Stomach (tissue), 4 donors: ENCODE results near the gene LIPE.

Experiments used
- EP300 ChIP-seq: sonication (generic); formaldehyde crosslinking; IDR thresholded peaks from one replicate; pipeline ENCODE4 v1.6.1; 2017; ENCODE audit warnings: antibody characterized with exemption
- TF ChIP-seq, protein P1 (sequence below), 7 experiments: fragments of 450-650 bp in 4 of 7; fragments of 200-600 bp in 3 of 7; sonication (generic) in 3 of 7; IDR thresholded peaks; one replicate each; pipeline ENCODE4 v1.5.1; 2016 to 2019; ENCODE audit warnings: antibody characterized with exemption in 7 of 7, control low read depth in 2 of 7, mild to moderate bottlenecking in 1 of 7

- TF ChIP-seq, protein P1, sequence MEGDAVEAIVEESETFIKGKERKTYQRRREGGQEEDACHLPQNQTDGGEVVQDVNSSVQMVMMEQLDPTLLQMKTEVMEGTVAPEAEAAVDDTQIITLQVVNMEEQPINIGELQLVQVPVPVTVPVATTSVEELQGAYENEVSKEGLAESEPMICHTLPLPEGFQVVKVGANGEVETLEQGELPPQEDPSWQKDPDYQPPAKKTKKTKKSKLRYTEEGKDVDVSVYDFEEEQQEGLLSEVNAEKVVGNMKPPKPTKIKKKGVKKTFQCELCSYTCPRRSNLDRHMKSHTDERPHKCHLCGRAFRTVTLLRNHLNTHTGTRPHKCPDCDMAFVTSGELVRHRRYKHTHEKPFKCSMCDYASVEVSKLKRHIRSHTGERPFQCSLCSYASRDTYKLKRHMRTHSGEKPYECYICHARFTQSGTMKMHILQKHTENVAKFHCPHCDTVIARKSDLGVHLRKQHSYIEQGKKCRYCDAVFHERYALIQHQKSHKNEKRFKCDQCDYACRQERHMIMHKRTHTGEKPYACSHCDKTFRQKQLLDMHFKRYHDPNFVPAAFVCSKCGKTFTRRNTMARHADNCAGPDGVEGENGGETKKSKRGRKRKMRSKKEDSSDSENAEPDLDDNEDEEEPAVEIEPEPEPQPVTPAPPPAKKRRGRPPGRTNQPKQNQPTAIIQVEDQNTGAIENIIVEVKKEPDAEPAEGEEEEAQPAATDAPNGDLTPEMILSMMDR (IDR thresholded peaks at IDR 0.05) = no peak
- no peak for TF ChIP-seq EP300
Measured at GRCh38 chr19:42469311-42470235, 42.4 kb upstream of the LIPE start.
